ENCODE results near the gene FNDC3A. TPM values are rescaled to one million over a fixed set of nuclear protein-coding genes. Genes with fewer than 3 reads are reported as not detected.
A peak's percentile ranks its signal among the peaks of the same experiment; 100 is the strongest.
"Not testable (repeated sequence)": the region's sequence is repeated elsewhere in the genome, so short reads cannot be mapped to it uniquely, and the experiment has no call there.

FNDC3A gene
- total RNA-seq, 3 donors from 2014 or later (not counting 1 experiment from before 2014, with no cell fraction given) = 38.3 to 46.0 (median 41.5) TPM

DNA sequence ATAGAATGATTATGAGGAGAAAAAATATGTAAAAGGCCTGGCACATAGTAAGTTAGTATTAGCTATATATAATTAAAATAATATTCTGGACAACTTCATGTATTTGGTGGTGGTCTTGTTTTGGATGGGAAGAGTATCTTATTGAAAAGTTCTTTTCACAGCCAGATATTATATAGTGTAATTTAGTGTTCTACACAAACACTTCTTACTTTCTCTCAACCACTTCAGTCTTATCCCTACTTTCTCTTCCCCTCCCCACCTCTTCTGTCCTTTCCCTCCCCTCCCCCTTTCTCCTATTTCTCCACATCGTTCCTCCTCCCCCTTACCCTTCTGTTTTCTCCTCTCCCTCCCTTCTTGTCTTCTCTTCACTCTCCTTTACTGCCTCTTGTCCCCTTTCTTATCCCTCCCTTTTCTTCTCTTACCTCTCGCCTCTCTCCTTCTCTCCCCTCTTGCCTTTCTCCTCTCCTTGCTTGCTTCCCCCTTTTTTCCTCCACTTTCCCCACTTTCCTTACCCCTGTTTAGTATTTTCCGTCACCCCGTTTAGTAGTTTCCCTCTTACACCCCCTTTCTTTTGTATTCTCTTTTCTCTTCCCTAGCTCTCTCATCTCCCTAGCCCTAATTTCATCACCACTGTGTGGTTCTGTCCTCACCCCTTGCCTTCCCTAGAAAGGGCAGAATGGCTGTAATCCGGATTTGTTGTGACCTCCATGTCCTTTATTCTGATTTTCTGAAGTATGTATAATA is 137.2 kb downstream of the FNDC3A start:
- ATAC-seq (no peak), DNase-seq (no peak)
- Mint-ChIP-seq H3K4me1 (peaks cover 16 to 24% of the 10 kb centered on the region in 2 donors), H3K36me3 (peaks cover 9% of the 10 kb centered on the region), H3K27me3 (ENCODE audit: low read depth in 2 of 2) (no peaks in the 10 kb centered on the region), H3K4me3 (no peak overlapping the region), H3K27ac (peak overlapping the region; percentile 52 to 82), H3K9me3 (no peaks in the 10 kb centered on the region)
- peaks cover 24% of the 10 kb centered on the region for H3K36me3 ChIP-seq (ENCODE audit: control insufficient read depth, insufficient read depth, low read length)
- H3K27me3 ChIP-seq (ENCODE audit: control insufficient read depth, insufficient read depth, low read length) = no peaks in the 10 kb centered on the region
- H3K27ac ChIP-seq (ENCODE audit: low read length) = no peak overlapping the region
- no peaks in the 10 kb centered on the region for H3K9me3 ChIP-seq (ENCODE audit: control insufficient read depth, insufficient read depth, low read length)
- TF ChIP-seq, protein P1, sequence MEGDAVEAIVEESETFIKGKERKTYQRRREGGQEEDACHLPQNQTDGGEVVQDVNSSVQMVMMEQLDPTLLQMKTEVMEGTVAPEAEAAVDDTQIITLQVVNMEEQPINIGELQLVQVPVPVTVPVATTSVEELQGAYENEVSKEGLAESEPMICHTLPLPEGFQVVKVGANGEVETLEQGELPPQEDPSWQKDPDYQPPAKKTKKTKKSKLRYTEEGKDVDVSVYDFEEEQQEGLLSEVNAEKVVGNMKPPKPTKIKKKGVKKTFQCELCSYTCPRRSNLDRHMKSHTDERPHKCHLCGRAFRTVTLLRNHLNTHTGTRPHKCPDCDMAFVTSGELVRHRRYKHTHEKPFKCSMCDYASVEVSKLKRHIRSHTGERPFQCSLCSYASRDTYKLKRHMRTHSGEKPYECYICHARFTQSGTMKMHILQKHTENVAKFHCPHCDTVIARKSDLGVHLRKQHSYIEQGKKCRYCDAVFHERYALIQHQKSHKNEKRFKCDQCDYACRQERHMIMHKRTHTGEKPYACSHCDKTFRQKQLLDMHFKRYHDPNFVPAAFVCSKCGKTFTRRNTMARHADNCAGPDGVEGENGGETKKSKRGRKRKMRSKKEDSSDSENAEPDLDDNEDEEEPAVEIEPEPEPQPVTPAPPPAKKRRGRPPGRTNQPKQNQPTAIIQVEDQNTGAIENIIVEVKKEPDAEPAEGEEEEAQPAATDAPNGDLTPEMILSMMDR (IDR thresholded peaks at IDR 0.05) = no peak
- no peak overlapping the region for H3K4me3 ChIP-seq (ENCODE audit: low read length)
- intact Hi-C loops (cut with micrococcal nuclease) = loop anchor here (5.0 kb wide), 1 partner anchor 136 kb away; the partner anchor contains the start of gene FNDC3A
- 57% methylated on average over 4 of the region's 5 CpGs for WGBS (ENCODE audit: insufficient coverage)
- H3K4me1 ChIP-seq (ENCODE audit: control insufficient read depth, insufficient read depth, low read length) = peaks cover 10% of the 10 kb centered on the region

DNA sequence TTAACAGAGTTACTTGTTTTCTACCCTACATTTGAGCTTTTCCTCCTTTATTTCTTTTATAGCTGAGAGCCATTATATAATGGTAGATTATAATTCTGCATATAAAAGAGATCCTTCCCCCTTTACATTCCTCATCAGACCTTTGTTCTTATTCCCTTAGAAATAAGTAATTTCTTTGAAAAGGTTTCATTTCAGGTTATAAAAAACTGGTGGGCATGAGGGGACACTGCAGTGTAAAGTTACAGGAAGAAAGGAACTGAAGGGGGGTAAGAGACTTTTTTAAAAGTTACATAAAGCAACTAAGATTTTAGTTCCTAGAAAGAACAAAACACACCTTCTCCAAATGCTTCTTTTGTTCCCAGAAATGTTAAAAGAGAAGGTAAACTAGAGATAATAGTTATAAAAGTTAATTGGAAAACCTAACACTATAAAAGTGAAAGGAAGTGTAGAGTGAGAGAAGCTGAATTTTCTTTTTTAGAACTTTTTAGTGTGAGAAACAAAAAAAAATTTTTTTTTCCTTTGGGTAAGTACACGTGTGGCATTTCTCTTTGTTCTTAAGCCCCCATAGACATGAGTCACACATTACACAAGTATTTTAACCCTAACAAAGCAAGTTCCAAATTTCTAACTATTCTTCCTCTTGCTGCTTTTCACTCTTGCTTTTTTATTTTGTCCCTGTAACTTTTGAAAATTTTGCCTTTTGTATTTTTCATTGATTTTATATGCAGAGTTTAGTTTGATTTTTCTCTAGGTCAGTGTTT is 138.0 kb downstream of the FNDC3A start:
- Mint-ChIP-seq H3K4me3 (peak overlapping the region; percentile 22), H3K9me3 (no peaks in the 10 kb centered on the region), H3K36me3 (peaks cover 9% of the 10 kb centered on the region), H3K4me1 (peaks cover 16 to 24% of the 10 kb centered on the region in 2 donors), H3K27me3 (ENCODE audit: low read depth in 2 of 2) (no peaks in the 10 kb centered on the region), H3K27ac (peak overlapping the region; percentile 52 to 82)
- DNase-seq (peak in 1 of 2 donors; percentile 20), ATAC-seq (peak in 1 of 3 donors; percentile 43)
- Histone ChIP-seq H3K9me3 (ENCODE audit: control insufficient read depth, insufficient read depth, low read length) (no peaks in the 10 kb centered on the region), H3K36me3 (ENCODE audit: control insufficient read depth, insufficient read depth, low read length) (peaks cover 31% of the 10 kb centered on the region), H3K27me3 (ENCODE audit: control insufficient read depth, insufficient read depth, low read length) (no peaks in the 10 kb centered on the region), H3K4me3 (ENCODE audit: low read length) (no peak overlapping the region), H3K27ac (ENCODE audit: low read length) (no peak overlapping the region), H3K4me1 (ENCODE audit: control insufficient read depth, insufficient read depth, low read length) (peaks cover 10% of the 10 kb centered on the region)
- whole genome bisulfite sequencing (ENCODE audit: insufficient coverage) = 0% methylated on average over 1 of the region's 1 CpG
- intact Hi-C loops (cut with micrococcal nuclease) = loop anchor here (5.0 kb wide), 1 partner anchor 136 kb away; the partner anchor contains the start of gene FNDC3A
- TF ChIP-seq, protein P1 (IDR thresholded peaks at IDR 0.05) = no peak

DNA sequence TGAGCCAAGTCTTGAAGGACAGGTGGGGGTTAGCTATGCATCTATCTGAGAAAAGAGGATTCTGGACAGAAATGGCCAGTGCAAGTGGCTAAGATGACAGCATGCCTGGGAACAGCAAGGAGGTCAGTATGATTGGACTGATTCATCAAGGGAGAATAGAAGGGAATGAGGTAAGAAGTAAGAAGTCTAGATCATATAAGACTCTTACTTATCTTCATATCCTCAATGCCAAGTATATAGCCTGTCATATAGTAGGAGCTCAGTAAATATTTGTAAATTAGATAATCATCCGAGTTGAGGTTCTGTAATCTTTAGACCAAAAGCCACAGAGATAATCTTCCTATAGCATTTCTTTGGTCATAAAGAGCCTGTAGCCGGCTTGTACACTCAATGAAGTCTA is 141.2 kb downstream of the FNDC3A start:
- peaks cover 16% of the 10 kb centered on the region for H3K36me3 Mint-ChIP-seq
- 98% methylated on average over 2 of the region's 2 CpGs for WGBS (ENCODE audit: insufficient coverage)

DNA sequence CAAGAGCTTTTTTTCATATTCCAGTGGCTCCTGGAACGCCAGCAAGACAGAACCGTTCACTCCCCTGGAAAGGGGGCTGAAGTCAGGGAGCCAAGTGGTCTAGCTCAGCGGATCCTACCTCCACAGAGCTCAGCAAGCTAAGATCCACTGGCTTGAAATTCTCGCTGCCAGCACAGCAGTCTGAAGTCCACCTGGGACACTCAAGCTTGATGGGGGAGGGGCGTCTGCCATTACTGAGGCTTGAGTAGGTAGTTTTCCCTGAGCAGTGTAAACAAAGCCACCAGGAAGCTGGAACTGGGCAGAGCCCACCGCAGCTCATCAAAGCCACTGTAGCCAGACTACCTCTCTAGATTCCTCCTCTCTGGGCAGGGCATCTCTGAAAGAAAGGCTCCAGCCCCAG is 142.7 kb downstream of the FNDC3A start:
- H3K27me3 Mint-ChIP-seq (ENCODE audit: low read depth in 2 of 2); H3K4me3 ChIP-seq (ENCODE audit: low read length); DNase-seq; H3K9me3 Mint-ChIP-seq; H3K27ac Mint-ChIP-seq; H3K27ac ChIP-seq (ENCODE audit: low read length); intact Hi-C loops (cut with micrococcal nuclease); H3K9me3 ChIP-seq (ENCODE audit: control insufficient read depth, insufficient read depth, low read length); H3K4me3 Mint-ChIP-seq; H3K27me3 ChIP-seq (ENCODE audit: control insufficient read depth, insufficient read depth, low read length); ATAC-seq; H3K4me1 ChIP-seq (ENCODE audit: control insufficient read depth, insufficient read depth, low read length): not testable (repeated sequence)
- Mint-ChIP-seq H3K36me3 (peaks cover 16% of the 10 kb centered on the region), H3K4me1 (peaks cover 24 to 38% of the 10 kb centered on the region in 2 donors)
- H3K36me3 ChIP-seq (ENCODE audit: control insufficient read depth, insufficient read depth, low read length) = peaks cover 37% of the 10 kb centered on the region
- WGBS (ENCODE audit: insufficient coverage) = 97% methylated on average over 6 of the region's 6 CpGs

More for the DNA sequence above, 141.2 kb downstream of the FNDC3A start:
- Mint-ChIP-seq H3K4me3 (no peak overlapping the region), H3K4me1 (peaks cover 21 to 41% of the 10 kb centered on the region in 2 donors), H3K9me3 (no peaks in the 10 kb centered on the region), H3K27me3 (ENCODE audit: low read depth in 2 of 2) (no peaks in the 10 kb centered on the region), H3K27ac (no peak overlapping the region)
- no peak for DNase-seq
- TF ChIP-seq, protein P1 (IDR thresholded peaks at IDR 0.05) = no peak
- ATAC-seq = no peak
- intact Hi-C loops (cut with micrococcal nuclease) = no loop called here
- H3K27me3 ChIP-seq (ENCODE audit: control insufficient read depth, insufficient read depth, low read length) = no peaks in the 10 kb centered on the region
- H3K4me3 ChIP-seq (ENCODE audit: low read length) = no peak overlapping the region
- H3K36me3 ChIP-seq (ENCODE audit: control insufficient read depth, insufficient read depth, low read length) = peaks cover 37% of the 10 kb centered on the region
- no peaks in the 10 kb centered on the region for H3K9me3 ChIP-seq (ENCODE audit: control insufficient read depth, insufficient read depth, low read length)
- no peak overlapping the region for H3K27ac ChIP-seq (ENCODE audit: low read length)
- H3K4me1 ChIP-seq (ENCODE audit: control insufficient read depth, insufficient read depth, low read length) = peaks cover 5% of the 10 kb centered on the region

All from natural killer cell (primary cell).